H1 (cell line): ENCODE measurements around the gene TTK. TPM values are rescaled to one million over a fixed set of nuclear protein-coding genes. Genes with fewer than 3 reads are reported as not detected.

Experiments used
- CTCF ChIA-PET: fragments of 300-600 bp; sonication (Branson Sonifier 250); formaldehyde crosslinking; loops from one replicate; lab custom pipeline; 2021; ENCODE audit not compliant: partially characterized antibody; lab: Charles Lee
- POLR2A ChIA-PET: fragments of 300-600 bp; sonication (Branson Sonifier 250); formaldehyde crosslinking; loops from one replicate; lab custom pipeline; 2021; ENCODE audit warnings: inconsistent platforms; ENCODE audit not compliant: partially characterized antibody; lab: Charles Lee
- DNase-seq, 2 experiments: peaks; one replicate each; pipeline versions ENCODE4 v3.0.0 to v3.0.0-alpha.2; 2010 to 2022; ENCODE audit warnings: low spot score in 2 of 2, low read depth in 1 of 2, mixed read lengths in 1 of 2
- FAIRE-seq: peaks from 2 replicates; lab custom pipeline; 2011; peaks lifted over from hg19 to GRCh38; lab: Jason Lieb, UNC
- H2AFZ ChIP-seq: 2 replicates; pipeline ENCODE4 v1.8.1; 2012; ENCODE audit warnings: low read length, inconsistent platforms
- H2AK5ac ChIP-seq: 2 replicates; pipeline ENCODE4 v1.6.1; 2013; ENCODE audit warnings: low read depth, low read length
- H2BK120ac ChIP-seq: replicated peaks from 2 replicates; pipeline ENCODE3; 2013; ENCODE audit warnings: low read depth, low read length, inconsistent platforms
- H2BK12ac ChIP-seq: 2 replicates; pipeline ENCODE4 v1.6.1; 2013; ENCODE audit warnings: low read depth, low read length
- H2BK15ac ChIP-seq: 2 replicates; pipeline ENCODE4 v1.6.1; 2013; ENCODE audit warnings: low read length
- H2BK20ac ChIP-seq: 2 replicates; pipeline ENCODE4 v1.6.1; 2013; ENCODE audit warnings: low read length
- H2BK5ac ChIP-seq: 2 replicates; pipeline ENCODE4 v1.6.1; 2013; ENCODE audit warnings: low read depth, low read length
- H3K14ac ChIP-seq: 2 replicates; pipeline ENCODE4 v1.6.1; 2013; ENCODE audit warnings: inconsistent platforms; ENCODE audit not compliant: insufficient read length
- H3K18ac ChIP-seq: 2 replicates; pipeline ENCODE4 v1.6.1; 2013; ENCODE audit warnings: low read length; ENCODE audit errors: extremely low read depth
- H3K23ac ChIP-seq: 2 replicates; pipeline ENCODE4 v1.6.1; 2013; ENCODE audit warnings: inconsistent platforms; ENCODE audit not compliant: insufficient read length
- H3K23me2 ChIP-seq: 2 replicates; pipeline ENCODE4 v1.6.1; 2013; ENCODE audit warnings: low read depth, low read length
- H3K27ac ChIP-seq: 2 replicates; pipeline ENCODE4 v1.6.1; 2011; ENCODE audit warnings: low read depth, low read length, inconsistent platforms
- H3K27me3 ChIP-seq, 4 experiments: replicated peaks in 1 of 4; 1 replicate in 1 of 4; 2 replicates in 3 of 4; pipeline versions ENCODE4 v1.6.1 to v1.8.1; 2011 to 2013; ENCODE audit warnings: low read length in 3 of 4, mild to moderate bottlenecking in 3 of 4, inconsistent platforms in 2 of 4, mixed read lengths in 2 of 4, moderate library complexity in 1 of 4; ENCODE audit not compliant: control insufficient read depth in 3 of 4, insufficient read depth in 3 of 4; ENCODE audit errors: extremely low read depth in 1 of 4
- H3K36me3 ChIP-seq, 4 experiments: 2 replicates each; pipeline versions ENCODE4 v1.6.1 to v1.8.1; 2011 to 2013; ENCODE audit warnings: mild to moderate bottlenecking in 4 of 4, low read length in 3 of 4, moderate library complexity in 2 of 4, control low read depth in 1 of 4, inconsistent platforms in 1 of 4; ENCODE audit not compliant: insufficient read depth in 4 of 4, control insufficient read depth in 2 of 4
- H3K4ac ChIP-seq: replicated peaks from 2 replicates; pipeline ENCODE3; 2013; ENCODE audit warnings: low read length, low read depth, mixed read lengths, inconsistent platforms; ENCODE audit not compliant: insufficient read length
- H3K4me1 ChIP-seq, 4 experiments: replicated peaks in 1 of 4; 1 replicate in 1 of 4; 2 replicates in 3 of 4; pipeline versions ENCODE4 v1.6.1 to v1.8.1; 2011 to 2013; ENCODE audit warnings: low read length in 3 of 4, inconsistent platforms in 2 of 4, mixed read lengths in 1 of 4; ENCODE audit not compliant: insufficient read depth in 4 of 4, control insufficient read depth in 3 of 4
- H3K4me2 ChIP-seq, 2 experiments: 2 replicates each; pipeline versions ENCODE4 v1.6.1 to v1.8.1; 2011 to 2013; ENCODE audit warnings: low read depth in 2 of 2, low read length in 2 of 2, control low read depth in 1 of 2, inconsistent platforms in 1 of 2, mild to moderate bottlenecking in 1 of 2; ENCODE audit not compliant: insufficient read depth in 1 of 2
- H3K4me3 ChIP-seq, 4 experiments: fragments of 200-600, 300-600 bp in 1 of 4; sonication (generic), shearing (Covaris generic), sonication (Bioruptor Twin) in 1 of 4; 2 replicates each; pipeline versions ENCODE4 v1.5.1 to v1.8.1; 2011 to 2016; ENCODE audit warnings: low read length in 4 of 4, low read depth in 3 of 4, control low read depth in 2 of 4, inconsistent platforms in 2 of 4, mild to moderate bottlenecking in 2 of 4, mixed read lengths in 1 of 4, moderate library complexity in 1 of 4; ENCODE audit not compliant: insufficient read depth in 2 of 4; ENCODE audit errors: extremely low read depth in 1 of 4
- H3K56ac ChIP-seq: replicated peaks from 2 replicates; pipeline ENCODE3; 2013; ENCODE audit warnings: low read depth, mild to moderate bottlenecking, mixed read lengths, low read length, inconsistent platforms; ENCODE audit not compliant: insufficient read length
- H3K79me1 ChIP-seq: 2 replicates; pipeline ENCODE4 v1.6.1; 2013; ENCODE audit warnings: low read depth, low read length, control low read depth
- H3K79me2 ChIP-seq, 2 experiments: 2 replicates each; pipeline versions ENCODE4 v1.6.1 to v1.8.1; 2012 to 2013; ENCODE audit warnings: low read length in 2 of 2, mild to moderate bottlenecking in 2 of 2, inconsistent platforms in 1 of 2; ENCODE audit not compliant: insufficient read depth in 2 of 2, control insufficient read depth in 1 of 2
- H3K9ac ChIP-seq, 4 experiments: replicated peaks in 1 of 4; 1 replicate in 1 of 4; 2 replicates in 3 of 4; pipeline versions ENCODE4 v1.6.1 to v1.8.1; 2011 to 2013; ENCODE audit warnings: low read depth in 3 of 4, low read length in 3 of 4, control low read depth in 2 of 4, mild to moderate bottlenecking in 2 of 4, moderate library complexity in 2 of 4, inconsistent platforms in 1 of 4; ENCODE audit errors: extremely low read depth in 1 of 4
- H3K9me3 ChIP-seq, 2 experiments: 2 replicates each; pipeline versions ENCODE4 v1.6.1 to v1.8.1; 2012 to 2013; ENCODE audit warnings: mild to moderate bottlenecking in 2 of 2, moderate library complexity in 2 of 2, control low read depth in 1 of 2, inconsistent platforms in 1 of 2, low read depth in 1 of 2, low read length in 1 of 2, mixed read lengths in 1 of 2; ENCODE audit not compliant: insufficient read depth in 2 of 2
- H4K20me1 ChIP-seq, 2 experiments: replicated peaks in 1 of 2; 2 replicates each; pipeline versions ENCODE3 to v1.8.1; 2011 to 2013; ENCODE audit warnings: inconsistent platforms in 2 of 2, low read length in 2 of 2, mild to moderate bottlenecking in 1 of 2; ENCODE audit not compliant: insufficient read depth in 2 of 2, control insufficient read depth in 1 of 2
- H4K5ac ChIP-seq: 2 replicates; pipeline ENCODE4 v1.6.1; 2013; ENCODE audit warnings: low read length, low read depth, mixed read lengths, inconsistent platforms; ENCODE audit not compliant: insufficient read length
- H4K8ac ChIP-seq: 2 replicates; pipeline ENCODE4 v1.8.0; 2013; ENCODE audit warnings: mild to moderate bottlenecking, moderate library complexity, low read length, inconsistent platforms; ENCODE audit not compliant: insufficient read depth; ENCODE audit errors: extremely low read depth
- H4K91ac ChIP-seq: replicated peaks from 2 replicates; pipeline ENCODE3; 2013; ENCODE audit warnings: low read length, mixed read lengths, inconsistent platforms; ENCODE audit not compliant: insufficient read length
- CTCF ChIP-seq, 3 experiments: IDR thresholded peaks; 1 replicate in 2 of 3; 2 replicates in 1 of 3; pipeline versions ENCODE4 v1.5.1 to v1.6.1; 2011; ENCODE audit warnings: low read length in 3 of 3, mild to moderate bottlenecking in 3 of 3, inconsistent platforms in 2 of 3, low read depth in 1 of 3, moderate library complexity in 1 of 3; ENCODE audit not compliant: insufficient read depth in 1 of 3; ENCODE audit errors: control extremely low read depth in 1 of 3
- RAD21 ChIP-seq, 2 experiments: IDR thresholded peaks in 1 of 2; conservative IDR thresholded peaks in 1 of 2; 2 replicates each; pipeline ENCODE4 v1.6.1; 2011; ENCODE audit warnings: low read depth in 2 of 2, low read length in 2 of 2, improper control_type of control experiment in 1 of 2, inconsistent platforms in 1 of 2, mild to moderate bottlenecking in 1 of 2, moderate library complexity in 1 of 2
- TAF1 ChIP-seq: IDR thresholded peaks from 2 replicates; pipeline ENCODE4 v1.6.1; 2011; ENCODE audit warnings: mild to moderate bottlenecking, low read depth, low read length
- TBP ChIP-seq: IDR thresholded peaks from 2 replicates; pipeline ENCODE4 v1.6.1; 2011; ENCODE audit warnings: low read depth, low read length, improper control_type of control experiment
- WGBS, 2 experiments: shearing (Covaris generic) in 1 of 2; methylation state at CpG; one replicate each; pipeline versions ENCODE4 v1.1.6 to v1.1.7; 2013 to 2015; ENCODE audit warnings: low lambda C conversion rate in 2 of 2, mixed read lengths in 2 of 2, inconsistent platforms in 1 of 2, low coverage in 1 of 2, missing lambda C conversion rate in 1 of 2; ENCODE audit not compliant: insufficient replicate concordance in 2 of 2, insufficient coverage in 1 of 2, insufficient read length in 1 of 2; ENCODE audit errors: extremely low coverage in 1 of 2, missing lambda C conversion rate in 1 of 2; 5-methylcytosine and 5-hydroxymethylcytosine counted together
- polyA plus RNA-seq, 7 experiments: library from polyadenylated mRNA; depleted of rRNA in 3 of 7; stranded (reverse) in 5 of 7; unstranded in 2 of 7; fragments of >200 nt in 5 of 7; fragments of 200-250 nt in 2 of 7; gene quantifications; 1 replicate in 5 of 7; 2 replicates in 1 of 7; 4 replicates in 1 of 7; pipeline versions ENCODE4 v1.2.1 to v1.2.3, GENCODE V29; 2011 to 2013; ENCODE audit warnings: missing spikeins in 2 of 7, mixed read lengths in 2 of 7
- total RNA-seq: library from RNA; stranded (reverse); fragmentation: NEBNext Ultra II Directional; extraction: Animal tissue kit (Norgen Biotek cat#: 25700); gene quantifications from 2 replicates; pipeline ENCODE4 v1.2.1, GENCODE V29; 2021

The TTK gene
- total and polyA plus RNA-seq, 2 of the 8 experiments (the other 6 are each of a cell fraction or from before 2014, with no cell fraction given) = 11.9 to 63.2 TPM

GRCh38 chr6:79984261-79984660 is 20.2 kb upstream of the TTK start:
- Histone ChIP-seq H3K23me2 (no peaks in the 10 kb centered on the region), H3K9ac (no peak overlapping the region), H2BK120ac (no peak overlapping the region), H4K5ac (no peak overlapping the region), H2BK20ac (no peak overlapping the region), H3K79me2 (no peaks in the 10 kb centered on the region), H3K4me1 (no peaks in the 10 kb centered on the region), H3K23ac (no peak overlapping the region), H2AK5ac (no peak overlapping the region), H3K14ac (no peak overlapping the region), H2BK15ac (no peak overlapping the region), H3K4ac (no peak overlapping the region), H3K4me3 (no peak overlapping the region), H3K9me3 (no peaks in the 10 kb centered on the region), H2BK12ac (no peak overlapping the region), H3K18ac (no peak overlapping the region), H3K36me3 (no peaks in the 10 kb centered on the region), H3K79me1 (no peaks in the 10 kb centered on the region), H4K91ac (no peak overlapping the region), H3K27ac (no peak overlapping the region), H3K56ac (no peak overlapping the region), H3K4me2 (no peak overlapping the region), H4K8ac (no peak overlapping the region), H4K20me1 (no peaks in the 10 kb centered on the region), H3K27me3 (no peaks in the 10 kb centered on the region), H2AFZ (peak overlapping the region; percentile 58; the same call in 1 of the 2 replicates), H2BK5ac (no peak overlapping the region)
- WGBS, 2 experiments = 51% methylated on average over 2 of the region's 2 CpGs; no CpG with 5 or more reads in 1 of the 2 experiments
- POLR2A ChIA-PET = no interaction called here
- CTCF ChIA-PET = interaction anchor here (0.9 to 5.6 kb wide), 7 partner anchors 9 to 39 kb away, joined by 3 to 27 read pairs (median 5); partner anchors contain the start of gene TTK
- FAIRE-seq = peak; percentile 57
- no peak for DNase-seq
- TF ChIP-seq RAD21 (IDR thresholded peaks at IDR 0.05 in 1 of 2, conservative IDR thresholded peaks at IDR 0.05 in 1 of 2; ENCODE audit: low read depth in 2 of 2, low read length in 2 of 2) (peak; percentile 26 to 35; a peak in 2 of 4 replicates), TAF1 (no peak), TBP (no peak), CTCF (IDR thresholded peaks at IDR 0.05; ENCODE audit: control extremely low read depth in 1 of 3, insufficient read depth in 1 of 3, low read depth in 1 of 3, low read length in 3 of 3) (peak; percentile 13 to 44 (median 36); a peak in 3 of 4 replicates)
